Measurements from ENCODE around the gene LEAP2. TPM values are rescaled to one million over a fixed set of nuclear protein-coding genes. Genes with fewer than 3 reads are reported as not detected.

The LEAP2 gene
- total and polyA plus RNA-seq, 2 donors = 3.0 to 5.6 TPM

- DNase-seq (ENCODE audit: extremely low spot score) = no peak
- H3K4me3 ChIP-seq (ENCODE audit: low read depth, low read length) = no peak overlapping the region
- H3K4me1 ChIP-seq (ENCODE audit: insufficient read depth) = no peaks in the 10 kb centered on the region
- no peak overlapping the region for H3K27ac ChIP-seq (ENCODE audit: low read depth)
- WGBS = 97% methylated on average over 3 of the region's 3 CpGs
- no peaks in the 10 kb centered on the region for H3K36me3 ChIP-seq (ENCODE audit: insufficient read depth)
These were observed 39.4 kb upstream of the LEAP2 start for GRCh38 chr5:132834057-132834456.

- Histone ChIP-seq H3K27ac (ENCODE audit: low read depth) (no peak overlapping the region), H3K4me3 (ENCODE audit: low read depth, low read length) (no peak overlapping the region), H3K4me1 (ENCODE audit: insufficient read depth) (peaks cover 2% of the 10 kb centered on the region), H3K36me3 (ENCODE audit: insufficient read depth) (no peaks in the 10 kb centered on the region)
- 100% methylated on average over 1 of the region's 1 CpG for WGBS
- DNase-seq (ENCODE audit: extremely low spot score) = no peak
These were observed 36.6 kb upstream of the LEAP2 start for GRCh38 chr5:132836852-132837251.

GRCh38 chr5:132837868-132838267 is 35.6 kb upstream of the LEAP2 start:
- DNase-seq (ENCODE audit: extremely low spot score) = no peak
- Histone ChIP-seq H3K27ac (ENCODE audit: low read depth) (peak overlapping the region; percentile 90), H3K36me3 (ENCODE audit: insufficient read depth) (no peaks in the 10 kb centered on the region), H3K4me3 (ENCODE audit: low read depth, low read length) (no peak overlapping the region), H3K4me1 (ENCODE audit: insufficient read depth) (peaks cover 2% of the 10 kb centered on the region)
- 73% methylated on average over 2 of the region's 2 CpGs for WGBS

DNA sequence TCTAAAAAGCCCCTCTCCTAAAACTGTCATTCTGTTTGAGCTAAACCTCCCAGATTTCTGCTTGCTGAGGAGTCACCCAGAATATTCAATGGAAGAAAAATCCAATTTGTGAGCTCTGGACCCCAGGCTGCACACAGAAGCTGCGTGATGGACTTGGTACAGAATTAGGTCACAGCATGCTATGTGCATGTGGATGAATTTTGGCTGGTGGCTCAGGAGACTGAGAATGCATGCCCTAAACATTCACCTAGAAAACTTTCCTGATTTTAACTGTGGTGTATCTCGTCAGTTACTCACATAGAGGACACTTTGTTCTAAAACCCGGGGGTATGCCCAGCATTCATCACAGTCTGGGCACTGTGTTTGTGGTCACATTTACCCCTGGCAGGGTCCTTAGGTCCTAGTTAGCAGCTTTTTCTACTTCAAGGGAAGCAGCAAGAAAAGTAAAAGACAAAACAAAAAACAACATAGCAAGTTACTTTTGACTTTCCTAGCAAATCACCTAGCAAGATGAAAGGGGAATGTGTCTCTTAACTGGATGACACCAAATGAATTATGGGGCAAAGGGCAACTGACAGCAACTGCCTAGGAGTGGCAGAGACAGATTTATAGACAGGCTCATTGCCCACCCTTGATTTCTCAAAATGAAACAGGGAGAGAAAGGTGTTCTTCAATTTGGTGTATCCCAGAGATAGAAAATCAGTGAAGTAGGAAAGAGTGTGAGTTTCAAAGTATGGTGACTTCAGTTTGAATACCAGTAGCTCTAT is 34.8 kb upstream of the LEAP2 start:
- WGBS = 71% methylated on average over 3 of the region's 3 CpGs
- Histone ChIP-seq H3K4me1 (ENCODE audit: insufficient read depth) (peaks cover 2% of the 10 kb centered on the region), H3K4me3 (ENCODE audit: low read depth, low read length) (no peak overlapping the region), H3K27ac (ENCODE audit: low read depth) (peak overlapping the region; percentile 90), H3K36me3 (ENCODE audit: insufficient read depth) (no peaks in the 10 kb centered on the region)
- no peak for DNase-seq (ENCODE audit: extremely low spot score)

- Histone ChIP-seq H3K36me3 (ENCODE audit: insufficient read depth) (no peaks in the 10 kb centered on the region), H3K27ac (ENCODE audit: low read depth) (peak overlapping the region; percentile 90), H3K4me3 (ENCODE audit: low read depth, low read length) (no peak overlapping the region), H3K4me1 (ENCODE audit: insufficient read depth) (peaks cover 2% of the 10 kb centered on the region)
- peak; percentile 71 for DNase-seq (ENCODE audit: extremely low spot score)
- WGBS = 55% methylated on average over 8 of the region's 8 CpGs
These were observed 33.8 kb upstream of the LEAP2 start for GRCh38 chr5:132839426-132840301.

DNA sequence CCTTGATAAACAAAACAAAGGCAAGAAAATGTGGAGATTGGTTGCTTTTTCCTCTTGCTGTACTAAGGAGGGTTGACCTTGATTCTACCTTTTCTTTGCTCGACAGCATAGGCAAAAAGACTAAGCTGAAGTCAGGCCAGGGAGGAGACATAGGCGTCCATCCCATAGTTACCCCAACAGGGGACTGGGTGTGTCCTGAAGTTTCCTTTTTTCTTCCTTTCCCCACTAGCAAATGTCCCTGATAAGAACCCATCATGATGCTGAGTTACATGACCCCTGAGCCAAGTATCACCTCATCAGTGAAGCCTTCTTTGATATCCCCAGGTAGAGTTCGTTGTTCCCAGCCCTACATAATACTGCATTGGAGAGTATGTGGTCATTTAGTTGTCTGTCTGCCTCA is 33.2 kb upstream of the LEAP2 start:
- Histone ChIP-seq H3K4me1 (ENCODE audit: insufficient read depth) (peaks cover 2% of the 10 kb centered on the region), H3K27ac (ENCODE audit: low read depth) (peak overlapping the region; percentile 68), H3K4me3 (ENCODE audit: low read depth, low read length) (no peak overlapping the region), H3K36me3 (ENCODE audit: insufficient read depth) (no peaks in the 10 kb centered on the region)
- DNase-seq (ENCODE audit: extremely low spot score) = no peak
- 51% methylated on average over 3 of the region's 3 CpGs for WGBS

DNA sequence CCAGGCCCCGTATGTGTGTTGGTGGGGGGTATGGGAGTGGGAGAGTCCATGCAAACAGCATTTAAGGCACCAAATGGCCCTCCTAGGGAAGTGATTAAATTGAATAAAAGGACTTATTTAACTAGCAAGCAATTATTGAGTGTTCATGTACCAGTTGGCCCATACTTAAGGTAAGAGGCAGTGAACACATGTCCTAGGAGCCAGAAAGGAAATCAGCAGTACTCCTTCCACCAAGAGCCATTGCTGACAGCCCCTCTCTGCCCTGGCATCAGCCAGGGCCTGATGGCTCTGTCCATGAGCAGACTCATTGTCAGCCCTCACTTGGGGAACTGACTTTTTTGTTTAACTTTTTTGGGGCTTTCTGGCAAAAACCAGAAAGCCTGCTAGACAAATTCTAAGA is 32.6 kb upstream of the LEAP2 start:
- H3K36me3 ChIP-seq (ENCODE audit: insufficient read depth) = no peaks in the 10 kb centered on the region
- H3K27ac ChIP-seq (ENCODE audit: low read depth) = peak overlapping the region; percentile 68
- WGBS = 58% methylated on average over 1 of the region's 1 CpG
- H3K4me3 ChIP-seq (ENCODE audit: low read depth, low read length) = no peak overlapping the region
- no peak for DNase-seq (ENCODE audit: extremely low spot score)
- peaks cover 2% of the 10 kb centered on the region for H3K4me1 ChIP-seq (ENCODE audit: insufficient read depth)

- DNase-seq (ENCODE audit: extremely low spot score) = no peak
- H3K27ac ChIP-seq (ENCODE audit: low read depth) = no peak overlapping the region
- 88% methylated on average over 4 of the region's 4 CpGs for WGBS
- H3K36me3 ChIP-seq (ENCODE audit: insufficient read depth) = no peaks in the 10 kb centered on the region
- H3K4me3 ChIP-seq (ENCODE audit: low read depth, low read length) = no peak overlapping the region
- peaks cover 2% of the 10 kb centered on the region for H3K4me1 ChIP-seq (ENCODE audit: insufficient read depth)
These were observed 32.2 kb upstream of the LEAP2 start for GRCh38 chr5:132841305-132841704.

DNA sequence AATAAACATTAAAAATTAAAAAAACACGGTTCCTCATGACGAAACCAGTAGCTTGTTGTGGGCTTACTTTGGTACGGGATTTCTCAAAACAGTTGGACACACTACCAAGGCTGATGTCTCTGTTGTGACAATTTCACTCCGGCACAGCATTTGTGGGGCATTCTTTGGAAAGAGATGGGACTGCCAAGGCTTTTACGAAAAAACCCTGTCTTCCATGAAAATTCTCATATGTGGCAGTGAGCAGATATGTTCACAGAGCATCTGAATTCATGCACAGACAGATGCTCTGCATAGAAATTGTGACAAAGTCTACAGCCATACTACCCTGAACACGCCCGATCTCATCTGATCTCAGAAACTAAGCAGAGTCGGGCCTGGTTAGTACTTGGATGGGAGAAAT is 25.2 kb upstream of the LEAP2 start:
- H3K27ac ChIP-seq (ENCODE audit: low read depth) = no peak overlapping the region
- DNase-seq (ENCODE audit: extremely low spot score) = no peak
- no peak overlapping the region for H3K4me3 ChIP-seq (ENCODE audit: low read depth, low read length)
- no peaks in the 10 kb centered on the region for H3K36me3 ChIP-seq (ENCODE audit: insufficient read depth)
- 91% methylated on average over 8 of the region's 8 CpGs for WGBS
- H3K4me1 ChIP-seq (ENCODE audit: insufficient read depth) = no peaks in the 10 kb centered on the region

DNA sequence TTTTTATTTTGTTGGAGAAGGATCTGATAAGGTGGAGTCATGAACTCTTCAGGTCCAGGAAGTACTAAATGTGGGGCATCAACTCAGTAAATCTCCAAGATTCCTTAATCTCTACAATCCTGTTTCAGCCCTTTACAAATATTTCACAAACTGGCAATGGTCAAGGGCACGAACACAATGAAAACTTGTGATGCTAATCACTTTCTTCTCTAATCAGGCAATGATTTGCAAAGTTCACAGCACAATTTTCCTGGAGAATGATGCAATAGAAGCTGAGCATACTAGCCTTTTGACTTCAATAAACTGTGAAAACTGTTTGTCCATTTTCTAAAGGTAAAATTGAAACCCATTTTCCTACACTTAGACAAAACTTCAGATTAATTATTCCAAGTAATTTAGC is 24.1 kb upstream of the LEAP2 start:
- H3K36me3 ChIP-seq (ENCODE audit: insufficient read depth) = no peaks in the 10 kb centered on the region
- DNase-seq (ENCODE audit: extremely low spot score) = no peak
- H3K4me3 ChIP-seq (ENCODE audit: low read depth, low read length) = no peak overlapping the region
- WGBS = 39% methylated on average over 1 of the region's 1 CpG
- H3K27ac ChIP-seq (ENCODE audit: low read depth) = peak overlapping the region; percentile 50
- H3K4me1 ChIP-seq (ENCODE audit: insufficient read depth) = no peaks in the 10 kb centered on the region

GRCh38 chr5:132850066-132850465 is 23.4 kb upstream of the LEAP2 start:
- Histone ChIP-seq H3K36me3 (ENCODE audit: insufficient read depth) (no peaks in the 10 kb centered on the region), H3K4me1 (ENCODE audit: insufficient read depth) (no peaks in the 10 kb centered on the region), H3K27ac (ENCODE audit: low read depth) (peak overlapping the region; percentile 29), H3K4me3 (ENCODE audit: low read depth, low read length) (no peak overlapping the region)
- DNase-seq (ENCODE audit: extremely low spot score) = no peak
- 74% methylated on average over 2 of the region's 2 CpGs for WGBS

GRCh38 chr5:132853323-132853722 is 20.1 kb upstream of the LEAP2 start:
- no peak overlapping the region for H3K27ac ChIP-seq (ENCODE audit: low read depth)
- no peak overlapping the region for H3K4me3 ChIP-seq (ENCODE audit: low read depth, low read length)
- no peaks in the 10 kb centered on the region for H3K36me3 ChIP-seq (ENCODE audit: insufficient read depth)
- DNase-seq (ENCODE audit: extremely low spot score) = no peak
- no peaks in the 10 kb centered on the region for H3K4me1 ChIP-seq (ENCODE audit: insufficient read depth)
- 77% methylated on average over 3 of the region's 3 CpGs for WGBS

- no peak for DNase-seq (ENCODE audit: extremely low spot score)
- no peaks in the 10 kb centered on the region for H3K4me1 ChIP-seq (ENCODE audit: insufficient read depth)
- no peak overlapping the region for H3K4me3 ChIP-seq (ENCODE audit: low read depth, low read length)
- WGBS = 38% methylated on average over 1 of the region's 1 CpG
- H3K36me3 ChIP-seq (ENCODE audit: insufficient read depth) = no peaks in the 10 kb centered on the region
- H3K27ac ChIP-seq (ENCODE audit: low read depth) = no peak overlapping the region
These were observed 19.7 kb upstream of the LEAP2 start for GRCh38 chr5:132853790-132854189.

GRCh38 chr5:132854301-132854700 is 19.2 kb upstream of the LEAP2 start:
- Histone ChIP-seq H3K36me3 (ENCODE audit: insufficient read depth) (no peaks in the 10 kb centered on the region), H3K4me1 (ENCODE audit: insufficient read depth) (no peaks in the 10 kb centered on the region), H3K4me3 (ENCODE audit: low read depth, low read length) (no peak overlapping the region), H3K27ac (ENCODE audit: low read depth) (no peak overlapping the region)
- WGBS = 19% methylated on average over 3 of the region's 3 CpGs
- DNase-seq (ENCODE audit: extremely low spot score) = no peak

Measured in urinary bladder (tissue), 4 donors.